NT2/D1 (cell line): Measurements from ENCODE around the gene COPB1.

Experiments used
- SUZ12 ChIP-seq: IDR thresholded peaks from 2 replicates; pipeline ENCODE4 v1.6.1; 2011; ENCODE audit not compliant: insufficient read length, insufficient read depth; ENCODE audit errors: extremely low read depth
- YY1 ChIP-seq: IDR thresholded peaks from 2 replicates; pipeline ENCODE4 v1.6.1; 2011; ENCODE audit not compliant: insufficient read length, insufficient read depth
- ZNF274 ChIP-seq: IDR thresholded peaks from 2 replicates; pipeline ENCODE4 v1.6.1; 2011; ENCODE audit warnings: mild to moderate bottlenecking, low read depth, low read length

- TF ChIP-seq SUZ12 (no peak), YY1 (no peak), ZNF274 (no peak)
Measured at GRCh38 chr11:14543260-14543659, 43.6 kb upstream of the COPB1 start.
